ENCODE data around the gene MYLIP. TPM values are rescaled to one million over a fixed set of nuclear protein-coding genes. Genes with fewer than 3 reads are reported as not detected.

Gene MYLIP
- total RNA-seq, 1 experiment from 2014 or later: 27.0 TPM

- H3K27me3 ChIP-seq (ENCODE audit: insufficient read depth, low read length): no peaks in the 10 kb centered on the region
- H3K79me1 ChIP-seq (ENCODE audit: insufficient read depth, low read depth, low read length, poor library complexity, severe bottlenecking): no peaks in the 10 kb centered on the region
- H3K18ac ChIP-seq (ENCODE audit: insufficient read length, low read depth, low read length): no peak overlapping the region
- peak overlapping the region; percentile 52 for H3K9ac ChIP-seq (ENCODE audit: extremely low read depth, insufficient read length, low read length)
- TF ChIP-seq CTCF (conservative IDR thresholded peaks at IDR 0.05): peak; percentile 5; the same call in 1 of the 3 replicates
- Mint-ChIP-seq H3K4me3 (peak overlapping the region; percentile 93 to 95), H3K9me3 (peaks cover 0 to 2% of the 10 kb centered on the region in 2 experiments; a peak in 1 of 5 replicates), H3K27me3 (ENCODE audit: low read depth) (peaks cover 6% of the 10 kb centered on the region), H3K4me1 (peaks cover 30 to 37% of the 10 kb centered on the region in 2 experiments), H3K27ac (peak overlapping the region; percentile 63 to 96 (median 69); a peak in 6 of 7 replicates), H3K36me3 (ENCODE audit: insufficient read depth in 1 of 3, low read depth in 3 of 3) (peaks cover 21 to 37% (median 29%) of the 10 kb centered on the region in 3 experiments)
- H3K23ac ChIP-seq (ENCODE audit: insufficient read length, low read depth, low read length): no peak overlapping the region
- no peak overlapping the region for H4K5ac ChIP-seq (ENCODE audit: insufficient read length, low read depth, low read length)
- H2BK12ac ChIP-seq (ENCODE audit: insufficient read length, low read depth, low read length): no peak overlapping the region
- WGBS (ENCODE audit: extremely low coverage, insufficient read length, low lambda C conversion rate): no CpG with 5 or more reads among the region's 36 CpGs
- peaks cover 10% of the 10 kb centered on the region; the same call in 1 of the 2 replicates for H3K79me2 ChIP-seq (ENCODE audit: insufficient read depth, low read length)
- no peaks in the 10 kb centered on the region for H3K9me3 ChIP-seq (ENCODE audit: control insufficient read depth, low read depth, low read length)
- no peak overlapping the region for H2AFZ ChIP-seq (ENCODE audit: low read length)
- H3K23me2 ChIP-seq (ENCODE audit: insufficient read length, low read depth, low read length, poor library complexity, severe bottlenecking): peaks cover 12% of the 10 kb centered on the region
- H2BK5ac ChIP-seq (ENCODE audit: insufficient read length, low read length): no peak overlapping the region
- no peak overlapping the region for H3K56ac ChIP-seq (ENCODE audit: insufficient read length, low read depth, low read length)
- no peak overlapping the region for H3K4ac ChIP-seq (ENCODE audit: low read depth, low read length)
- no peak overlapping the region for H3K27ac ChIP-seq (ENCODE audit: insufficient read length, low read depth, low read length)
- peak; percentile 36 for DNase-seq
- no peak overlapping the region for H3K14ac ChIP-seq (ENCODE audit: insufficient read depth, low read length)
- no peak overlapping the region for H2AK5ac ChIP-seq (ENCODE audit: insufficient read length, low read length)
- no peak overlapping the region for H3T11ph ChIP-seq (ENCODE audit: low read length)
- H4K91ac ChIP-seq (ENCODE audit: insufficient read length, low read depth, low read length): no peak overlapping the region
- no peak overlapping the region for H2BK120ac ChIP-seq (ENCODE audit: low read depth, low read length, poor library complexity, severe bottlenecking)
- H2BK15ac ChIP-seq (ENCODE audit: low read depth, low read length): no peak overlapping the region
- H4K20me1 ChIP-seq (ENCODE audit: control insufficient read depth, insufficient read depth, insufficient read length): no peaks in the 10 kb centered on the region
- peaks cover under 1% of the 10 kb centered on the region; the same call in 1 of the 2 replicates for H3K4me1 ChIP-seq (ENCODE audit: insufficient read depth, low read length)
- peak overlapping the region; percentile 74 for H3K4me2 ChIP-seq (ENCODE audit: insufficient read depth, insufficient read length, low read length)
- no peak overlapping the region for H4K8ac ChIP-seq (replicated peaks; ENCODE audit: insufficient read length, low read depth, low read length)
- no peak overlapping the region for H2BK20ac ChIP-seq (ENCODE audit: low read depth, low read length, poor library complexity, severe bottlenecking)
These were observed 926 bp downstream of the MYLIP start for GRCh38 chr6:16129623-16130401.
